Endodermal cell (in vitro differentiated cells): Measurements from ENCODE around the gene AKR7A3. TPM values are rescaled to one million over a fixed set of nuclear protein-coding genes. Genes with fewer than 3 reads are reported as not detected.

Source experiments
- DNase-seq: peaks from one replicate; pipeline ENCODE4 v3.0.0-alpha.2; 2017
- H3K27ac ChIP-seq: 2 replicates; pipeline ENCODE4 v1.5.1; 2013; ENCODE audit warnings: mild to moderate bottlenecking, low read depth, low read length, moderate library complexity
- H3K27me3 ChIP-seq: 2 replicates; pipeline ENCODE4 v1.6.1; 2013; ENCODE audit warnings: mild to moderate bottlenecking, low read length, moderate library complexity; ENCODE audit not compliant: insufficient read depth, control insufficient read depth, poor library complexity, severe bottlenecking
- H3K36me3 ChIP-seq: 2 replicates; pipeline ENCODE4 v1.7.0; 2013; ENCODE audit warnings: mild to moderate bottlenecking, low read length, moderate library complexity; ENCODE audit not compliant: control insufficient read depth, insufficient read depth
- H3K4me1 ChIP-seq: one replicate; pipeline ENCODE4 v1.7.0; 2013; ENCODE audit warnings: low read length; ENCODE audit not compliant: control insufficient read depth, insufficient read depth
- H3K4me3 ChIP-seq: 2 replicates; pipeline ENCODE4 v1.5.1; 2013; ENCODE audit warnings: mild to moderate bottlenecking, low read length, moderate library complexity
- H3K9ac ChIP-seq: 2 replicates; pipeline ENCODE4 v1.6.1; 2013; ENCODE audit warnings: mild to moderate bottlenecking, low read length, moderate library complexity; ENCODE audit not compliant: poor library complexity, severe bottlenecking; ENCODE audit errors: extremely low read depth
- H3K9me3 ChIP-seq: 2 replicates; pipeline ENCODE4 v1.6.1; 2013; ENCODE audit warnings: mild to moderate bottlenecking, low read length, moderate library complexity; ENCODE audit not compliant: control insufficient read depth
- H3K27ac Mint-ChIP-seq: 2 replicates; pipeline ENCODE4 v1.8.0; 2020; ENCODE audit warnings: mixed read lengths
- H3K27me3 Mint-ChIP-seq: 2 replicates; pipeline ENCODE4 v1.8.0; 2021; ENCODE audit warnings: mild to moderate bottlenecking, mixed read lengths; ENCODE audit not compliant: insufficient read depth
- H3K36me3 Mint-ChIP-seq: 2 replicates; pipeline ENCODE4 v1.8.0; 2020; ENCODE audit warnings: low read depth, mixed read lengths
- H3K4me1 Mint-ChIP-seq: 2 replicates; pipeline ENCODE4 v1.8.0; 2020; ENCODE audit warnings: mixed read lengths
- H3K4me3 Mint-ChIP-seq: 2 replicates; pipeline ENCODE4 v1.8.0; 2020; ENCODE audit warnings: mild to moderate bottlenecking, moderate library complexity, mixed read lengths
- H3K9me3 Mint-ChIP-seq: 2 replicates; pipeline ENCODE4 v1.8.0; 2020; ENCODE audit warnings: mild to moderate bottlenecking, mixed read lengths
- WGBS, 2 experiments: methylation state at CpG; one replicate each; pipeline versions ENCODE4 v1.1.5 to v1.1.7; 2013; ENCODE audit warnings: missing lambda C conversion rate in 2 of 2, mixed read lengths in 1 of 2; ENCODE audit not compliant: insufficient coverage in 1 of 2, insufficient read length in 1 of 2; 5-methylcytosine and 5-hydroxymethylcytosine counted together
- total RNA-seq, 2 donors: library from RNA; stranded (reverse); fragmentation: NEBNext Ultra II Directional in 1 of 2; extraction: Animal tissue kit (Norgen Biotek cat#: 25700) in 1 of 2; gene quantifications; 2 replicates in 1 of 2; 3 replicates in 1 of 2; pipeline ENCODE4 v1.2.1, GENCODE V29; 2021
- TF ChIP-seq, protein P1 (sequence below): fragments of 200-600 bp; sonication (generic); conservative IDR thresholded peaks from 2 replicates; pipeline ENCODE4 v1.5.0; 2021; ENCODE audit warnings: antibody characterized with exemption, mild to moderate bottlenecking

AKR7A3 gene
- total RNA-seq, 2 donors from 2014 or later: 0.92 to 2.0 TPM

DNA sequence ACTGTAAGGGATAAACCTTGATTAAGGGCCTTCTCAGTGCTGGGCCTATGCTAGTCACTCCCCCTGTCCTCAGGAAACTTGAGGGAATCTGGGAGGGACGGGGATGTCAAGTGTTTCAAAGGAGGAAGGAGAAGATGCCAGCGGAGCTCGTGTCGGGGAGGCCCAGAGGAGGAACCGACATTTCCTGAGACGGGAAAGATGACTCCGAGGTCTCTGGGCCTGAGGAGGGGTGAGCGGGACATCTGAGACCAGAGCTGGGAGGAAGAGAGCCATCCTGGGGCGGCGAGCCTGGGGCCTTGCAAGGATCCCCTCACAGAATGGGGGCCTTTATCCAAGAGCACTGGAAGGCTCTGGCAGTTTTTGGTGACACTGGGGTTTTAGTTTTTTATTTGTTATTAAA lies 33.9 kb upstream of the AKR7A3 start:
- no peak for DNase-seq
- Histone ChIP-seq H3K9me3 (no peaks in the 10 kb centered on the region), H3K9ac (no peak overlapping the region), H3K4me3 (no peak overlapping the region), H3K4me1 (no peaks in the 10 kb centered on the region), H3K36me3 (peaks cover 33% of the 10 kb centered on the region), H3K27ac (no peak overlapping the region), H3K27me3 (no peaks in the 10 kb centered on the region)
- no peak overlapping the region for H3K4me3 Mint-ChIP-seq
- no peaks in the 10 kb centered on the region for H3K27me3 Mint-ChIP-seq
- H3K9me3 Mint-ChIP-seq: no peaks in the 10 kb centered on the region
- no peak overlapping the region for H3K27ac Mint-ChIP-seq
- H3K36me3 Mint-ChIP-seq: peaks cover 48% of the 10 kb centered on the region
- no peaks in the 10 kb centered on the region for H3K4me1 Mint-ChIP-seq
- WGBS, 2 experiments: 82 to 100% methylated on average over 5 to 10 of the region's 10 CpGs
- TF ChIP-seq, protein P1, sequence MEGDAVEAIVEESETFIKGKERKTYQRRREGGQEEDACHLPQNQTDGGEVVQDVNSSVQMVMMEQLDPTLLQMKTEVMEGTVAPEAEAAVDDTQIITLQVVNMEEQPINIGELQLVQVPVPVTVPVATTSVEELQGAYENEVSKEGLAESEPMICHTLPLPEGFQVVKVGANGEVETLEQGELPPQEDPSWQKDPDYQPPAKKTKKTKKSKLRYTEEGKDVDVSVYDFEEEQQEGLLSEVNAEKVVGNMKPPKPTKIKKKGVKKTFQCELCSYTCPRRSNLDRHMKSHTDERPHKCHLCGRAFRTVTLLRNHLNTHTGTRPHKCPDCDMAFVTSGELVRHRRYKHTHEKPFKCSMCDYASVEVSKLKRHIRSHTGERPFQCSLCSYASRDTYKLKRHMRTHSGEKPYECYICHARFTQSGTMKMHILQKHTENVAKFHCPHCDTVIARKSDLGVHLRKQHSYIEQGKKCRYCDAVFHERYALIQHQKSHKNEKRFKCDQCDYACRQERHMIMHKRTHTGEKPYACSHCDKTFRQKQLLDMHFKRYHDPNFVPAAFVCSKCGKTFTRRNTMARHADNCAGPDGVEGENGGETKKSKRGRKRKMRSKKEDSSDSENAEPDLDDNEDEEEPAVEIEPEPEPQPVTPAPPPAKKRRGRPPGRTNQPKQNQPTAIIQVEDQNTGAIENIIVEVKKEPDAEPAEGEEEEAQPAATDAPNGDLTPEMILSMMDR: no peak

DNA sequence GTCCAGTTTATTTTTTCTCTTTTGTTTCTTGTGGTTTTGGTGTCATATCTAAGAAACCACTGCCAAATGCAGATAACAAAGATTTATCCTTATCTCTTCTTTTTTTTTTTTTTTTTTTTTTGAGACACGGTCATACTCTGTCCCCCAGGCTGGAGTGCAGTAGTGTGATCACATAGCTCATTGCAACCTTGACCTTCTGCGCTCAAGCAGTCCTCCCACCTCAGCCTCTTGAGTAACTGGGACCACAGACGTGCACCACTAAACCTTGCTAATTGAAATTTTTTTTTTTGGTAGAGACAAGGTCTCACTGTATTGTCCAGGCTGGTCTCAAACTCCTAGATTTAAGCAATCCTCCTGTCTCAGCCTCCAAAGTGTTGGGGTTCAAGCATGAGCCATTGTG lies 32.5 kb upstream of the AKR7A3 start:
- no peaks in the 10 kb centered on the region for H3K27me3 ChIP-seq
- Mint-ChIP-seq H3K4me3 (no peak overlapping the region), H3K27ac (no peak overlapping the region), H3K36me3 (peaks cover 38% of the 10 kb centered on the region), H3K9me3 (no peaks in the 10 kb centered on the region), H3K4me1 (no peaks in the 10 kb centered on the region), H3K27me3 (no peaks in the 10 kb centered on the region)
- no peaks in the 10 kb centered on the region for H3K4me1 ChIP-seq
- no peak for DNase-seq
- peaks cover 26% of the 10 kb centered on the region for H3K36me3 ChIP-seq
- WGBS, 2 experiments: 92 to 100% methylated on average over 2 to 3 of the region's 3 CpGs
- no peak overlapping the region for H3K4me3 ChIP-seq
- H3K27ac ChIP-seq: no peak overlapping the region
- TF ChIP-seq, protein P1: no peak
- no peak overlapping the region for H3K9ac ChIP-seq
- no peaks in the 10 kb centered on the region for H3K9me3 ChIP-seq

DNA sequence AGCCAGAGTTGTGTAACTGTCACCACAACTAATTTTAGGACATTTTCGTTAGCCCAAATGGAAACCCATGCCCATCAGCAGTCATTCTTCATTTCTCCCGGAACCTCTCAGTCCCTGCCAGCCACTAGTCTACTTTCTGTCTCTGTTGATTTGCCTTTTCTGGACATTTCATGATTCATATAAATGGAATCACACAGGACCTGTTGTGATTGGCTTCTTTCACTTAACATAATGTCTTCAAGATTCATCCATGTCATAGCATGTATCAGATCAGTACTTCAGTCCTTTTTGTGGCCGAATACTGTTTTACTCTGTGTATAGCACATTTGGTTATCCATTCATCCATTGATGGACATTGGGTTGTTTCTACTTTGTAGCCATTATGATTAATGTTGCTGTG lies 30.6 kb upstream of the AKR7A3 start:
- no peaks in the 10 kb centered on the region for H3K9me3 Mint-ChIP-seq
- H3K4me3 Mint-ChIP-seq: no peak overlapping the region
- 94 to 98% methylated on average over 3 of the region's 3 CpGs for WGBS, 2 experiments
- H3K27me3 Mint-ChIP-seq: no peaks in the 10 kb centered on the region
- TF ChIP-seq, protein P1: no peak
- no peak for DNase-seq
- H3K27ac ChIP-seq: no peak overlapping the region
- H3K4me1 Mint-ChIP-seq: no peaks in the 10 kb centered on the region
- peaks cover 17% of the 10 kb centered on the region for H3K36me3 ChIP-seq
- no peaks in the 10 kb centered on the region for H3K9me3 ChIP-seq
- H3K9ac ChIP-seq: no peak overlapping the region
- H3K36me3 Mint-ChIP-seq: peaks cover 38% of the 10 kb centered on the region
- H3K4me1 ChIP-seq: no peaks in the 10 kb centered on the region
- H3K27ac Mint-ChIP-seq: no peak overlapping the region
- H3K27me3 ChIP-seq: no peaks in the 10 kb centered on the region
- no peak overlapping the region for H3K4me3 ChIP-seq
